HG03280 (cell line): ENCODE results near the gene CFAP126.
"Not testable (repeated sequence)": the region's sequence is repeated elsewhere in the genome, so short reads cannot be mapped to it uniquely, and the experiment has no call there.

ENCODE experiments used
- ATAC-seq: cut with Tn5 transposase; IDR thresholded peaks from one replicate; pipeline ENCODE4 v1.9.1; 2021; ENCODE audit warnings: mild to moderate bottlenecking, moderate library complexity; ENCODE audit not compliant: unreplicated experiment

The CFAP126 gene

DNA sequence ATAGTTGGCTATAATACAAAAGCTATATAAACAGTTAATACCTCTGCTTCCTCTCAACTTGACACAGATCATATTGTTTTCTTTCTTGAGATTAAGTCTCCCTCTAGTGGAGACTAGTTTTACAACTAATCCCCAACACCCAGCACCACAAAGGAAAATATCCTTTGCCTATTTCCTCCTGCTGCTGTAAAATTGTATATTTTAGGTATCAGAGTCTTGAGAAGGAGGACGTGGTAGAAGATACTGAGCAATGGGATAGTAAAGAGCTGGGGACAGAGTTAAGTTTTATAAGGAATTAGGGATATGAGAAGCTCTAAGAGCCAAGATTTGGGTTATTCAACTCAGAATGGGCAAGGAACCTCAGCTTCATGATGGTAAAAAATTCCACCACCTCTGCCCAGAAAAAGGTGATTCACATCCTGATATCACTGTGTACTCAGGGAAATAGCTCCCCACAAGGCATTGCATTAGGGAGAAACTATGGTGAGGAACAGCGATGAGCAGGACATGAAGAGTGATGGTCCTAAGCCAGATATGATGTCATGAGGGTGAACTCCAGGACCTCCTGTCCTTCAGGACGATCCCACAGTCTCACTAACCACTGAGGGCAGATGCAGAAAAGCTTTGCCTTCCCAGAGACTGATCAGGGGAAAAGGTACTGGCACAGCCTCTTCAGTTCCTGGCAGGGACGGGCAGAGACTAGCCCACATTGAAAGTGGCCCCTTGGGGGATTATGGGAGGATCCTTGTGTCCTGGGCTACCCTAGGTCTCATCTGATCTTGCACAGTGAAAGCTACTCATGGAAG, 14.7 kb upstream of the CFAP126 start:
- no peak for ATAC-seq

DNA sequence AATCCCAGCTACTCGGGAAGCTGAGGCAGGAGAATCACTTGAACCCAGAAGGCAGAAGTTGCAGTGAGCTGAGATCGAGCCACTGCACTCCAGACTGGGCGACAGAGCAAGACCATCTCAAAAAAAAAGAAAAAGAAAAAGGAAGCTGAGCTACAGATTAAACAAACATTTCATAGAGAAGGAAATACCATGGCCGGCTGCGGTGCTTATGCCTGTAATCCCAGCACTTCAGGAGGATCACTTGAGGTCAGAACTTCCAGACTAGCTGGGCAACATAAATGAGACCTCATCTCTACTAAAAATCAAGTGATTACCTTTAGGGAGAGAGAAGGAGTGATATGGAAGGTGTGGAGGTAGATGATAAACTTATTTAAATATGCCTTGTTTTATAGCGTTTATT, 14.0 kb upstream of the CFAP126 start:
- ATAC-seq: no peak

DNA sequence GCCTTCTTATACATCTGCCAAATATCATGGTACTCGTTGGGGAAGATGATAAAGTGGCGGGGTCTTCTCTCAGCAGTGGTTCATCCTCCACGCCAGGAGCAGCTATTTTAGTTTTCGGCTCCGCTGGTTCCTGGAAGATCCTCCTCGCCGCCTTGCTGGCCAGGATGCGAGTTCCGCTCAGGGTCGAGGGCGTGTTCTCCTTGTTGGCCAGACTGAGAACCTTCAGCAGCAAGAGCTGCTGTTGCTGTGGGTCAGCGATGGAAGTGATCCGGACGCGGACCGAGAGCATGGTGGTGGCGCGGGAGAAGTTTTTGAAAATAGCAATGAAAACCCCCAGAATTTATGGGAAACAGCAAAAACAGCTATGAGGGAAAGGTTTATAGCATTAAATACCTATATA, 11.4 kb upstream of the CFAP126 start:
- no peak for ATAC-seq

DNA sequence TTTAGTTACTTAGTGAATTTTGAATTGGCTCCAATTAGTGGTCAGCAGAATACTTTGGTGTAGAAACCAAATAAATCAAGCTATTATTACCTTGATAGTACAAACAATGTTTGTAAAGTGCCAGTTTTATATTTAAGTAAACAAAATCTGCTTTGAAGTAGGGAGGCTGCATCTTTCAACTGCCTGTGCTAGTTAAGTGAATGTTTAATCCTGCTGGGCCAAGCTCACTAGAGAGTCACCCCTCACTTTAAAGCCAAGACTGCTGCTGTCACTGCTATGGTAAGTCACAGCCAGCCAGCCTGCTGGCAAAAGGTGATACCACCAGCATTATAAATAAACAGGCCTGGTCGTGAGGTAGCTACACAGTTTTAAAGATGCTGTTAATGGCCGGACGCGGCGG, 10.3 kb upstream of the CFAP126 start:
- ATAC-seq: no peak

DNA sequence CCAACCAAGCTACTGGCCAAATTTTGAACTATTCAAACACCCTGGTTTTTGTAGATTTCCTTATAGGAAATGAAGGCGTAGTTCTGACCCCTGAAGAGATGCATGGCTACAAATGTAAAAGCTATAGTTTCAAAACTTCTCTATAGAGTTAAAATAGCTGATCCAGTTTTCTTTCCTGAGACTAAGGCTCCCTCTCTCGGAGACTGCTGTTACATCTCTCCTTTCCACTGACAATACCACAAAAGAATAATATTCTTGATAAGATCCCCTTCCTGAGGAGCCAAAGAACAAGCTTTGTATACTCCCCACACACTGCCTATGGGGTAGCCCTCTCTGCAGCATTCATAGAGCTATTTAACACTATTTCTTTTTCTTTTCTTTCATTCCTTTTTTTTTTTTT, 6.7 kb upstream of the CFAP126 start:
- no peak for ATAC-seq

DNA sequence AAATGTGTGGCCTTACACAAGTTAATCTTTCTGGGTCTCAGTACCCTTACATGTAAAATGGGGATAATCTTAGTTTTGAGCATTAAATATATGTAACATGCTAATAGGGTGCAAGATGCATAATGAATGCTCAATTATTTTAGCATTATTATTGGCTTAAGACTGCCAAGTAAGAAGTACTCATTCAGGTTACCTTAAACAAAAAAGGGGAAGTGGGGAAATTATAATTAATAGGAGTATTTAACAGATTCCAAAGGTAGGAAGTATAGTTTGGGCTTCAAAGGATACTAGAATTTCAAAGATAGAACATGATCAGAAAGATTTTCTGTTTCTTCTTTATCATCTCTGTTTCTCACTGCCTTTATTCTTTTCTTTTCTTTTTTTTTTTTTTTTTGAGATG, 5.8 kb upstream of the CFAP126 start:
- ATAC-seq: no peak

DNA sequence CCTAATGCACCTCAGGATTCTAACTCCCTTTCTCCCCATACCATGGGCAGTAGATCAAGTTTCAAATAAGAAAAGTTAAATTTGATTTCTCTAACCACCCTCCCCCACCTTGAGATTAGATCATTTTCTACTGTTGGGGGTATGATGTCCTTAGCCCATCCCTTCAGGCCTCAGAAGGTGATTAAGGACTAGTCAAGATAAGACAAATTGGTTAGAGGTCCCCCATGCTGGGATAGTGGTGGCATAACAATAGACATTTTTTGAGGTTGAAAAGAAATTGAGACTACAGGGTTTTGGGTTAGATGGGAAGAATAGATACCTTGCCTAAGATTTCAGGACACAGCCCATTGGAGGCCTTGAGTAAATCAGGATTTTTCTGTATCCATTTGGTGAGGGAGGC, 2.5 kb downstream of the CFAP126 start:
- ATAC-seq: no peak

DNA sequence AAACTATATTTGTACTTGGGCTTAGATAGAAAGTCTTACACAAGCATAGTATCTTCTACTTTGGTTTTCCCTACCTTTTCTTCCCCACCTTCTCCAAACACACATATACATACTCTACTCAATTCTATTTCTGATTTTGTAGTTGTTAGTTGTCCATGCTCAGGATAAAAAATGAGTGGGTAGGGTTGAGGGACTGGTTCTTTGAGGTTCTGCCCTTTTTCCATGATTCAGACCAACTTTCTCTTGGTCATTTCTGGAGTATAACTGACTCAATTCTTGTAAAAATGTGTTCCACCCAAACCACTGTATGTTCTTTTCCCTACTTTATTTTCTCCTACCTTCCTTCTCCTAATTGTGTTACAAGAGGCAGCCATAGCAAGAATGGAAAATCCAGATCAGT, 3.3 kb downstream of the CFAP126 start:
- no peak for ATAC-seq

DNA sequence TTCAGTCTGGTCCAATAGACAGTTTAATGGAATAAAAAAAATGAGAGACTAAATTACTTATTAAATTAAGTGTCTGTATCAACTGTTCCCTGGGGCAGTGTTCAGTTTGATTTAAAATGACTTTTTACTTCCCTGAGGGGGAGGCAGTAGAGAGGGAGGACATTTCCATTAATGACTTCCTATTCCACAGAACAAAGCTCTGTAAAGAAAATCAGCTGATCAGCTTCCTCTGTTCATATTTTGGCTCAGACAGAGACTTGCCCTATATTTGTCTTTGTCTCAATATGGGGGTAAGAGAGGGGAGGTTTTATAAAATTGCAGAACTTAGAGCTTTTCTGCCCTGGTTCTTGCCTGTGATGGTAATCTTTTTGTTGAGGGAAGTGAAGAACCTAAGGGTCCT, 8.4 kb downstream of the CFAP126 start:
- no peak for ATAC-seq

DNA sequence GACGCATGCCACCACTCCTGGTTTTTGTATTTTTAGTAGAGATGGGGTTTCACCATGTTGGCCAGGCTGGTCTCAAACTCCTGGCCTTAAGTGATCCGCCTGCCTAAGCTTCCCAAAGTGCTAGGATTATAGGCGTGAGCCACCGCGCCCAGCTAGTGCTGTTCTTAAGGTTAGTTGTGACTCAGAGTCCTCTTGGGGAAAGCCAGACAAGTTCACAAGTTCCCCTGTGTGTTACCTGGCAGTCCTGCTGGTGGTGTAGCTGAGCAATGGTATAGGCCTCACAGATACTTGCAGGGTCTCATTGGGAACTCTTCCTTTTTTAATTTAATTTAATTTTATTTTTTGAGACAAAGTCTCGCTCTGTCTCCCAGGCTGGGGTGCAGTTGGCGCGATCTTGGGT, 10.6 kb downstream of the CFAP126 start:
- ATAC-seq: no peak

DNA sequence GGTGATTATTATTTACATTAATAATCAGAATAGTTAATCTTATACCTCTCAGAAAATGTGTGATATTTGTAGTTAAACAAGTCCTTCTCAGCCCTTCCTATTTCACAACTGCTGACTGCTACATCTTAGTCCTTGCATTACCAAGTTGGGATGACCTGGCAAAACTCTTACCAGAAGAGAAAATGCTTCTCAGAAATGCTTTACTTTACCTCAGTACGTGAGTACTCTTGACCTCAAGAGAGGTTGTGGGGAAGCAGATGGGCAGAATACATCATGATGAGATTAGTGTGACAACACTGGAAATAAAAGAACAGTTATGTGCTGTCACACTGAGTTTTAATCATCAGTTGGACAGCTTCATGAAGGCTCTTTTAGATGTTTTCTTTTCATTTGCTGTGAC, 16.2 kb downstream of the CFAP126 start:
- ATAC-seq: no peak

DNA sequence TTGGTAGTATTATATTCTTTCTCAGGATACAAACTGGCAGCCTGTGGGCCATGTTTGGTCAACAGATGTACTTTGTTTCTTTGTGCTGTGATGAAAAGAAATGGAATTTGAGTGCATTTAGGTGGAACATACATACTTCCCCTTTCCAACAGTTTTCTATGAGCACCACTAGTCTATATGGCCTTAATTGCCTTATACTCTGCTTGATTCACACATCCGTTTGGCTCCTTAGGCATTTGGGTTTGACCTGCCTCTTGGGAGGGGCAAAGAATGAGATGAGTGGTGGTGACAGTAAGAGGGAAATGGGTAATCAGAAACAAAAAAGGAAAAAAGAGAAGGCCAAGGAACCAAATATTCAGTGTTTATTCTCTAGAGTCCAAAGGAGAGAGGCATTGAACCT, 17.0 kb downstream of the CFAP126 start:
- ATAC-seq: no peak

DNA sequence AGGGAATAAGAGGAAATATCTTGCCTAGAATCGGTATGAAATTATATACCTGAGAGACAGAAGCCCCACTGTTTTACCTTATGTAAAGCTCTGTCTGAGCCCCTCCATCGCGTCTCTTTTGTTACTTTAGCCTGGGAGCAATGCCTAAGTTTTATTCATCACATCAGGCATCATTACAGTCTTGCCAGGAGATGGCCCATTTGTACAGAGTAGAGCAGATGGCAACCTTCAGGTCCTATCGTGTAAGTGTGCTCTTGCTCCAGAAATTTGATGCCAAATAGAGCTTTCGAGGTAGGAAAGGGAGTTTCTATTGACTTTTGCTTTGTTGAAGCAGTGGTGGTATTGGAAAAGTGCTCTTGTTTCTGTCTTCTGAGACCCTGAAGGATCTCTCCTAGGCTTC, 24.9 kb downstream of the CFAP126 start:
- ATAC-seq: no peak

DNA sequence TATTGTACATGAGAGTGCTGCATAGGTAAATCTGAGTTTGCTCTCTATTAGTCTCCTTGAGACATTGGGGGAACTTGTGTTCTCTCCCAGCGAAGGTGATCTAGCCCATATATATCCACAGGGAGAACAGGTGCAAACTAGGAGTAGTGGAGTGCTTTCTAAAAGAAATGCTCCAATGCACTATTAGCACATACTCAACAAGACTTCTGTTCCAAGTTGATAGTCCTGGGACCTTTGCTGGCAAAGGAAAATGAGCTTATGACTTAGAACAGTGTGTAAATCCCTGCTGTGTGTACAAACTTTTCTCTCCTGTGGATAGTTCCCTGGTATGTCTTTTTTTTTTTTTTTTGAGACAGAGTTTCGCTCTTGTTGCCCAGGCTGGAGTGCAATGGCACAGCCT, 25.5 kb downstream of the CFAP126 start:
- no peak for ATAC-seq

DNA sequence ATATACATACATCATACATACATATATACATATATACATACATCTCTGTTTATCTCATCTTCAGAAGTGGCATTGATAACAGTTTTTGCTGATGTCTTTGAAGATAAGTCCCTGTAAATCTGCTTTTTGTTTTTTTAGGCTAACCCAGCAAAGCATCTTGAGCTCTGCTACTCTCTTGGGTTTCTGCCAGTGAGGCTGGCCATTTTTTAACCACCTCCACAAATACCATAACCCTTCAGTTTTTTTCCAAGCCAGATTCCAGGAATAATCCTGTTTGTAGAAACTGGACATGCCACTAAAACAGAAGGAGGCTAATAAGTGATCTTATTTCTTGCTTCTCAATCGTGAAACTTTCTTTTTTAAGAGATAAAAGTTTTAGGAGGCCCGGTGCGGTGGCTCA, 31.9 kb downstream of the CFAP126 start:
- no peak for ATAC-seq

DNA sequence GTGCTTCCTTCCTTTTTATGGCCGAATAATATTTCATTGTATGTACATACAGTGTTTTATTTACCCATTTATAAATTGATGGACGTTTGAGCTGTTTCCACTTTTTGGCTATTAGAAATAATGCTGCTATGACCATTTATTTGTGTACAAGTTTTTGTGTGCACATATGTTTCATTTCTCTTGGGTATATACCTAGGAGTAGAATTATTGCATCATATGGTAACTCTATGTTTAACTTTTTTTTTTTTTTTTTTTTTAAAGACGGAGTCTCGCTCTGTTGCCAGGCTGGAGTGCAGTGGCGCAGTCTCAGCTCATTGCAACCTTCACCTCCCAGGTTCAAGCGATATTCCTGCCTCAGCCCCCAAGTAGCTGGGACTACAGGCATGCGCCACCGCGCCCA, 34.5 kb downstream of the CFAP126 start:
- ATAC-seq: no peak

DNA sequence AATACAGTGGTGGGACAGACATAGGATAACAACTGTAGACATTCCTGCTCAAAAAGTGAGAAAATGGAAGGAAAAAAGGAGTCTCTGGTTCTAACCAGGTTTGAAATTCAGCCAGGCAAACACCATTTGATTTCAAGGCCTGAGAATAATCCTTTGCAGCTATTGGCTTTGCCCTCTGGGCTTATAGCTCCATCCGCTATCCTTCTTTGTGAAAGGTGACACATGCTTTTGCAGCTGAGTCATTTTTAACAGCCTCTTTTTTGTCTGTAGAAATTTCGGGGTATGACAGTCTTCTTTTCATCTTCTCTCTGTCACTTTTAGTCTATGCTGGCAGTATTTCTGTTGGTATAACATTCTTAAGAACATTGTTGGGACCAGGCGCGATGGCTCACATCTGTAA, 37.3 kb downstream of the CFAP126 start:
- no peak for ATAC-seq

DNA sequence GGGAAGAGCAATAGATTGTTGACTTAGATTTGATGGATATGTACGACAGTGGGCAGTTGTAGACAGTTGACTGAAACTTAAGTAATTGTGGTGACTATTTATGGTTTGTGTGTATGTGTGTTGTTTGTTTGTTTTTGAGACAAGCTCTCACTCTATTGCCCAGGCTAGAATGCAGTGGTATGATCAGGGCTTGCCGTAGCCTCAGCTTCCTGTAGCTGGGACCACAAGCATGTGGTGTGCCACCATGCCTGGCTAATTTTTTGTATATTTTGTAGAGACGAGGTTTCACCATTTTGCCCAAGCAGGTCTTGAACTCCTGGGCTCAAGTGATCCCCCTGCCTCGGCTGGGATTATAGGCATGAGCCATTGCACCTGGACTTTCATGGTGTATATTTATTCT, 43.7 kb downstream of the CFAP126 start:
- no peak for ATAC-seq

DNA sequence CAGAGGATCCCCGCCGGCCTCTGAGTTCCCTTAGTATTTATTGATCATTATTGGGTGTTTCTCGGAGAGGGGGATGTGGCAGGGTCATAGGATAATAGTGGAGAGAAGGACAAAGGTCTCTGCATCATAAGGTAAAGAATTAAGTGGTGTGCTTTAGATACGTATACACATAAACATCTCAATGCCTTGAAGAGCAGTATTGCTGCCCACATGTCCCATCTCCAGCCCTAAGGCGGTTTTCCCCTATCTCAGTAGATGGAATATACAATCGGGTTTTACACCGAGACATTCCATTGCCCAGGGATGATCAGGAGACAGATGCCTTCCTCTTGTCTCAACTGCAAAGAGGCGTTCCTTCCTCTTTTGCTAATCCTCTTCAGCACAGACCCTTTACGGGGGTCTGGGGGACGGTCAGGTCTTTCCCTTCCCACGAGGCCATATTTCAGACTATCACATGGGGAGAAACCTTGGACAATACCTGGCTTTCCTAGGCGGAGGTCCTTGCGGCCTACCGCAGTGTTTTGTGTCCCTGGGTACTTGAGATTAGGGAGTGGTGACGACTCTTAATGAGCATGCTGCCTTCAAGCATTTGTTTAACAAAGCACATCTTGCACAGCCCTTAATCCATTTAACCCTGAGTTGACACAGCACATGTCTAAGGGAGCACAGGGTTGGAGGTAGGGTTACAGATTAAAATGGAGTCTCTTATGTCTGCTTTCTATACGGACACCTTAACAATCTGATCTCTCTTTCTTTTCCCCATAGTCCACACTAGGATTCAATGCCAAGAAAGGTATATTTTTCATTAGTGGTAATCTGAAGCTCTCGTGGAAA, 51.6 kb downstream of the CFAP126 start:
- ATAC-seq: not testable (repeated sequence)
